Mesodermal cell (in vitro differentiated cells): ENCODE measurements around the gene PIAS2.
"Not testable (repeated sequence)": the region's sequence is repeated elsewhere in the genome, so short reads cannot be mapped to it uniquely, and the experiment has no call there.

Source experiments
- H3K27ac ChIP-seq: 2 replicates; pipeline ENCODE4 v1.7.0; 2013; ENCODE audit warnings: mild to moderate bottlenecking, low read depth, low read length, moderate library complexity; ENCODE audit not compliant: severe bottlenecking
- H3K36me3 ChIP-seq: 2 replicates; pipeline ENCODE4 v1.7.1; 2013; ENCODE audit warnings: mild to moderate bottlenecking, low read length, moderate library complexity; ENCODE audit not compliant: control insufficient read depth, insufficient read depth
- H3K4me1 ChIP-seq: one replicate; pipeline ENCODE4 v1.7.1; 2013; ENCODE audit warnings: mild to moderate bottlenecking, low read length; ENCODE audit not compliant: insufficient read depth, control insufficient read depth, poor library complexity, severe bottlenecking
- H3K4me3 ChIP-seq: 2 replicates; pipeline ENCODE4 v1.7.0; 2013; ENCODE audit warnings: low read length, control low read depth, mild to moderate bottlenecking; ENCODE audit not compliant: insufficient read depth, poor library complexity, severe bottlenecking; ENCODE audit errors: extremely low read depth
- H3K9me3 ChIP-seq: 2 replicates; pipeline ENCODE4 v1.7.1; 2013; ENCODE audit warnings: mild to moderate bottlenecking, low read length, moderate library complexity; ENCODE audit not compliant: control insufficient read depth
- WGBS, 2 experiments: methylation state at CpG; one replicate each; pipeline ENCODE4 v1.1.5; 2013; ENCODE audit warnings: missing lambda C conversion rate in 2 of 2; ENCODE audit not compliant: insufficient coverage in 2 of 2; 5-methylcytosine and 5-hydroxymethylcytosine counted together

Gene PIAS2

DNA sequence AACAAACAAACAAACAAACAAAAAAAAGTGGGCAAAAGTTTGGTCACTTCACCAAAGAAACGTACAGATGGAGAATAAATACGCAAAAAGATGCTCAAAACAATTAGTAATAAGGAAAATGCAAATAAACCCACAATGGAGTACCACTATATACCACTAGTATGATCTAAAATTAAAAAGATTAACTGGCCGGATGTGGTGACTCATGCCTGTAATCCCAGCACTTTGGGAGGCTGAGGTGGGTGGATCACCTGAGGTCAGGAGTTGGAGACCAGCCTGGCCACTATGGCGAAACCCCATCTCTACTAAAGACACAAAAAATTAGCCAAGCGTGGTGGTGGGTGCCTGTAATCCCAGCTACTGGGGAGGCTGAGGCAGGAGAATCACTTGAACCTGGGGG, 84.9 kb downstream of the PIAS2 start:
- not testable (repeated sequence) for H3K27ac ChIP-seq, H3K4me1 ChIP-seq, H3K4me3 ChIP-seq, H3K9me3 ChIP-seq
- WGBS, 2 experiments, result no CpG with 5 or more reads among the region's 5 CpGs
- H3K36me3 ChIP-seq, result peaks cover 12% of the 10 kb centered on the region

GRCh38 chr18:46831434-46831833, 85.9 kb downstream of the PIAS2 start:
- Histone ChIP-seq H3K36me3 (peaks cover 18% of the 10 kb centered on the region), H3K4me3 (no peak overlapping the region)

GRCh38 chr18:46830633-46831032, 86.7 kb downstream of the PIAS2 start:
- peaks cover 18% of the 10 kb centered on the region for H3K36me3 ChIP-seq
- H3K4me3 ChIP-seq, result no peak overlapping the region
- no peaks in the 10 kb centered on the region for H3K4me1 ChIP-seq
- H3K9me3 ChIP-seq, result no peaks in the 10 kb centered on the region
- no peak overlapping the region for H3K27ac ChIP-seq

More at GRCh38 chr18:46831434-46831833, 85.9 kb downstream of the PIAS2 start:
- Histone ChIP-seq H3K4me1 (no peaks in the 10 kb centered on the region), H3K9me3 (no peaks in the 10 kb centered on the region), H3K27ac (no peak overlapping the region)

DNA sequence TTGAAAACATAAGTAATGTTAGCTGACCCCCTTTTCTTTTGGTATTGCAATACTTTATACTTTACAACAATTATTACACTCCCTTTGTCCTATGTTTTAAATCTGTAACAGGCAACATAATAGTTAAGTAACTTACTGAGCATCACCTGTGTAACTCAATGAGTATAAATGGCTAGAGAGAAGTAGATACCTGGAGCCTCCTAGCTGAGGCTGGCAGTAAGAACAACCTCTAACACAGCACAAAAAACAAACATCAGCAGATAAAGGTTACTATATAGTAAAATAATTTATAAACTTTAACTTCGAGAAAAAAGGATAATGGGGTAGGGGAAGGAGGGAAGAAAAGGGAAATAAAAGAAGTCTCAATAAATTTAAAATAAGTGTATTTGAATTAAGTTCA, 87.4 kb downstream of the PIAS2 start:
- Histone ChIP-seq H3K4me1 (no peaks in the 10 kb centered on the region), H3K4me3 (no peak overlapping the region), H3K27ac (no peak overlapping the region), H3K9me3 (no peaks in the 10 kb centered on the region), H3K36me3 (peaks cover 18% of the 10 kb centered on the region)
- WGBS, 2 experiments, result no CpG with 5 or more reads among the region's 1 CpG

DNA sequence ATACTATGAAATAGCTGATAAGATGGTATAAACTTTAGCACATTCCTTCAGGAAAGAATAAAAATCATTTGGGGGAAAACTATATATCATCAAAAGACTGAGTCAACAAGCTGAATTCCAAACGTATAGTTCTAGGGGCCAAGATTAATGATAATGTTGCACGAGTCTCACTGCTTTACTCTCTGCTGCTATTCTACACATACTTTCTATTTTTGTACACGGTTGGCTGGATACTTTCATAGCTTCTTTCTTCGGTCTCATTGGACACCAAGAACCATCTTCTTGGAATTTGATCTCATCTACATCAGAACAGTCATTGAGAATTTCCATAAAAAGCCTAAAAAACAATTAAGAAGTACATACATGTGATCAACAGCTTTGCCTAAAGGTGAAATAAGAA, 87.8 kb downstream of the PIAS2 start:
- H3K9me3 ChIP-seq, result no peaks in the 10 kb centered on the region
- H3K4me3 ChIP-seq, result no peak overlapping the region
- H3K36me3 ChIP-seq, result peaks cover 18% of the 10 kb centered on the region
- no peak overlapping the region for H3K27ac ChIP-seq
- WGBS, 2 experiments, result 100% methylated on average over 2 to 3 of the region's 4 CpGs
- no peaks in the 10 kb centered on the region for H3K4me1 ChIP-seq

DNA sequence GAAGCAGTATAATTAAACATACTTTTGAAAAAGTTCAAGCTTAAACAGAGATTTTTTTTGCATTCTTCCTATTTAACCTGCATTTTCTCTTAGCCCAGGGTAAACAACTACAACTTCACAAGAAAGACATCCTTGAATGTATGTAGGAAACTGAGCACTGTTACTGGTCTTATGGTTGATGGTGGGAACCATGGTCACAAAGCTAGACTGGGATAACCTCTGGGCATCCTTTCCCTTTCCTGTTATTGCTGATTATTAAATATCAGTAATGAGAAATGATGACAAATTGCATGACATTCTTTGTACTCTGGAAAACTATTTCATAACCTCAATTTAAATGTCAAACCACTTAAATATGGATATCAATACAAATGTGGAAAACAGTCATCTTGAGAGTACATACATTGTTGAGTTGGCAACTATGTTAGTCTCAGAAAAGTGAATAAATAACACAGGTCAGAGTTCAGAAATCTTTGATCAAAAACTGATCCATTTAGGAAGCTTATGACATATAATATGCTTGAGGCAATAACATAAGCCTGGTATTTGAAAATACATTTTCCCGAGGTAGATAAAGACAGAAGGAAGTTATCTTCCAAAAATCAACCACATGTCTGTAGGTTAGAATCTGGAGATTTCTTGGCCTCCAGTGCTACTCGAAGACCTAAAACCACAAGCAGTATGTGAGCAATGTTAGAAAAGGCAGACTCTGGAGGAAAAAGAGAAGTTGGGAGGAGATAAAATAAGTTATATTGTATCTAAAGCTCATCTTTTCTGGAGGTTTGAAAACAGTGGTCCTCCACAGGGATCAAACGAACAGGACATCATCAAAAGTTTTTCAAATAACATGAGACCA, 95.2 kb downstream of the PIAS2 start:
- H3K4me1 ChIP-seq, result no peaks in the 10 kb centered on the region
- peaks cover 2% of the 10 kb centered on the region for H3K36me3 ChIP-seq
- WGBS, 2 experiments, result 100% methylated on average over 1 of the region's 3 CpGs; no CpG with 5 or more reads in 1 of the 2 experiments
- no peaks in the 10 kb centered on the region for H3K9me3 ChIP-seq
- H3K4me3 ChIP-seq, result no peak overlapping the region
- H3K27ac ChIP-seq, result no peak overlapping the region

GRCh38 chr18:46820863-46821262, 96.4 kb downstream of the PIAS2 start:
- Histone ChIP-seq H3K36me3 (no peaks in the 10 kb centered on the region), H3K9me3 (no peaks in the 10 kb centered on the region), H3K4me3 (no peak overlapping the region), H3K27ac (no peak overlapping the region), H3K4me1 (no peaks in the 10 kb centered on the region)
- WGBS, 2 experiments, result 89 to 91% methylated on average over 5 to 6 of the region's 6 CpGs

- H3K36me3 ChIP-seq, result no peaks in the 10 kb centered on the region
- H3K9me3 ChIP-seq, result no peaks in the 10 kb centered on the region
- H3K4me3 ChIP-seq, result no peak overlapping the region
- H3K4me1 ChIP-seq, result no peaks in the 10 kb centered on the region
- 100% methylated on average over 3 to 5 of the region's 6 CpGs for WGBS, 2 experiments
- no peak overlapping the region for H3K27ac ChIP-seq
These were observed 101.6 kb downstream of the PIAS2 start for GRCh38 chr18:46815661-46816060.

DNA sequence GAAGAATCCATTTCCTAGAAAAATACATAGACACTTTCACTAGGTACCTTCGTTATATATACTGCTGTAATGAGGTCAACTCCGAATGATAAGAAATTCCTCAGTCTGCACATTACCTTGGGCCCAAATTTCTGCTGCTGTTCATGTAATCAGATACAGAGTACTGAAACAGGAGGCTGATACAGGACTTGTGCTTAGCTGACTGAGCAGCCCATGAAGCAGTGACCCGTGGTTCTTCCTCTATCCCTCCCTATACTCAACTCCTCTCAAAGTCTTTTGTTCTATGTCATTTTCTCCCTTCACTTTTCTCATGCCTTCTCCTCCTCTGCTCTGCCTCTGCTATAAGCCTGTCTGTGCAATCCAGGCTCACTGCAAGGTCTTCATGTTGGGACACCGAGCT, 102.9 kb downstream of the PIAS2 start:
- no peak overlapping the region for H3K4me3 ChIP-seq
- no peaks in the 10 kb centered on the region for H3K9me3 ChIP-seq
- H3K4me1 ChIP-seq, result no peaks in the 10 kb centered on the region
- H3K36me3 ChIP-seq, result no peaks in the 10 kb centered on the region
- 77 to 100% methylated on average over 2 to 3 of the region's 4 CpGs for WGBS, 2 experiments
- H3K27ac ChIP-seq, result no peak overlapping the region

- Histone ChIP-seq H3K27ac (no peak overlapping the region), H3K4me1 (no peaks in the 10 kb centered on the region), H3K36me3 (no peaks in the 10 kb centered on the region), H3K4me3 (no peak overlapping the region), H3K9me3 (no peaks in the 10 kb centered on the region)
- 80 to 100% methylated on average over 1 of the region's 2 CpGs for WGBS, 2 experiments
These were observed 105.0 kb downstream of the PIAS2 start for GRCh38 chr18:46812311-46812710.

DNA sequence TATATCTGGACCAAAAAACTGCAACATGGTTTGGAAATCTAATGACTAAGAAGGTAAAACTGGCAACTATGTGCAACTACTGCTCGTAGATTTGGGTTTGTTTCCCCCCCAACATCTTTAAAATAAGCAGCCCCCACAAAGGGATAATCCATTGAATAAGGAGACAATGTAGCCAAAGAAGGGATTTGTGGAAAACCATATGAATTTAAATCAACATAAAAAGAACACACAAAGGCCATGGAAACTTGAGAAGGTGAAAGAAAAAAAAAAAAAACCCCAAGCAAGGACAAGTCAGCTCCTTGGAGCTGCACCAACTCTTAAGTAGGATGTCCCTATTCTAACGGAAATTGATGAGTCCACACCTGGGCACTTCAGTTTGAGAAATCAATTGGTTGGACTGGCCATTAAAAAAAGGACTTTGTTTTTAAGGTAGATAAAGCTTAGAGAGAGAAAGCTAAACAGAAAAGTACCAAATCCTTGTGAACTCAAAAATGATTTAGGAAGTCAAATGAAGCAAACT, 106.8 kb downstream of the PIAS2 start:
- Histone ChIP-seq H3K4me1 (no peaks in the 10 kb centered on the region), H3K36me3 (no peaks in the 10 kb centered on the region), H3K27ac (no peak overlapping the region), H3K4me3 (no peak overlapping the region), H3K9me3 (no peaks in the 10 kb centered on the region)
- 50 to 100% methylated on average over 1 of the region's 2 CpGs for WGBS, 2 experiments
